Caki2 (cell line): ENCODE results near the gene AIFM2. TPM values are rescaled to one million over a fixed set of nuclear protein-coding genes. Genes with fewer than 3 reads are reported as not detected.

Source experiments
- DNase-seq: peaks from one replicate; pipeline ENCODE4 v3.0.0-alpha.2; 2015; ENCODE audit warnings: low read depth
- in situ Hi-C: cut with HindIII; loops from 2 replicates; pipeline ENCODE4 v1.10.0; 2016; ENCODE audit warnings: low sequenced_read_pairs, low pct_unique_long_range_greater_than_20kb, mixed read lengths
- total RNA-seq: library from RNA; depleted of rRNA; stranded (reverse); fragments of >200 nt; shearing (Covaris generic); gene quantifications from 2 replicates; pipeline ENCODE4 v1.2.3, GENCODE V29; 2014; ENCODE audit warnings: low replicate concordance

The AIFM2 gene
- total RNA-seq, 1 experiment from 2014 or later = 42.7 TPM

- in situ Hi-C loops = no loop called here
- DNase-seq = no peak
Measured at GRCh38 chr10:70148516-70148915, 15.9 kb upstream of the AIFM2 start.

- in situ Hi-C loops = no loop called here
- no peak for DNase-seq
Measured at GRCh38 chr10:70147259-70147625, 14.6 kb upstream of the AIFM2 start.

GRCh38 chr10:70146489-70147258 lies 14.0 kb upstream of the AIFM2 start, which contains the start of gene TYSND1:
Gene TYSND1 (minus strand): TSS chr10:70146700. CDS start chr10:70146586, 114 bp downstream.
- peak; percentile 99 for DNase-seq
- in situ Hi-C loops = no loop called here

GRCh38 chr10:70145666-70146488 lies 13.3 kb upstream of the AIFM2 start:
- DNase-seq = peak; percentile 76
- in situ Hi-C loops = no loop called here

- in situ Hi-C loops = no loop called here
- no peak for DNase-seq
Measured at GRCh38 chr10:70145166-70145665, 12.6 kb upstream of the AIFM2 start.

- no peak for DNase-seq
- in situ Hi-C loops = no loop called here
Measured at GRCh38 chr10:70144372-70145110, 11.9 kb upstream of the AIFM2 start.

GRCh38 chr10:70142555-70142954 lies 9.9 kb upstream of the AIFM2 start:
- in situ Hi-C loops = no loop called here
- DNase-seq = no peak

- in situ Hi-C loops = no loop called here
- no peak for DNase-seq
Measured at GRCh38 chr10:70140297-70140696, 7.7 kb upstream of the AIFM2 start.

GRCh38 chr10:70139997-70140250 lies 7.3 kb upstream of the AIFM2 start:
- in situ Hi-C loops = no loop called here
- no peak for DNase-seq

GRCh38 chr10:70139151-70139996 lies 6.7 kb upstream of the AIFM2 start:
- in situ Hi-C loops = no loop called here

GRCh38 chr10:70137927-70138883 lies 5.6 kb upstream of the AIFM2 start:
- no peak for DNase-seq
- in situ Hi-C loops = no loop called here

More at GRCh38 chr10:70139151-70139996, 6.7 kb upstream of the AIFM2 start:
- DNase-seq = no peak

GRCh38 chr10:70137135-70137534 lies 4.5 kb upstream of the AIFM2 start:
- DNase-seq = no peak

GRCh38 chr10:70135684-70136083 lies 3.1 kb upstream of the AIFM2 start:
- no peak for DNase-seq
- in situ Hi-C loops = no loop called here

More at GRCh38 chr10:70137135-70137534, 4.5 kb upstream of the AIFM2 start:
- in situ Hi-C loops = no loop called here

GRCh38 chr10:70135046-70135445 lies 2.4 kb upstream of the AIFM2 start:
- no peak for DNase-seq
- in situ Hi-C loops = no loop called here

- in situ Hi-C loops = no loop called here
- no peak for DNase-seq
Measured at GRCh38 chr10:70131560-70131937, 1.1 kb downstream of the AIFM2 start.

GRCh38 chr10:70130878-70131559 lies 1.6 kb downstream of the AIFM2 start:
- in situ Hi-C loops = no loop called here
- DNase-seq = peak; percentile 20
